ENCODE measurements around the gene LTB4R2.
"Not testable (repeated sequence)": the region's sequence is repeated elsewhere in the genome, so short reads cannot be mapped to it uniquely, and the experiment has no call there.

The LTB4R2 gene

GRCh38 chr14:24343795-24344660 is 34.1 kb downstream of the LTB4R2 start:
- no peak for TF ChIP-seq CTCF (conservative IDR thresholded peaks at IDR 0.05; ENCODE audit: low read depth)
- H3K27ac ChIP-seq = no peak overlapping the region
- ChIA-PET CTCF (interaction anchor here (1.6 kb wide), 1 partner anchor 18 kb away, joined by 8 read pairs; no protein-coding TSS in a partner anchor), POLR2A (ENCODE audit: low non-redundant PET) (no interaction called here)
- DNase-seq (ENCODE audit: low spot score) = no peak

- DNase-seq (ENCODE audit: low spot score) = no peak
- H3K27ac ChIP-seq = no peak overlapping the region
- POLR2A ChIA-PET (ENCODE audit: low non-redundant PET) = interaction anchor here (0.5 kb wide), 1 partner anchor 20 kb away, joined by 7 read pairs; no protein-coding TSS in a partner anchor
- CTCF ChIA-PET = interaction anchor here (1.0 to 2.4 kb wide), 2 partner anchors 14 to 104 kb away, joined by 3 to 10 read pairs; no protein-coding TSS in a partner anchor
- no peak for TF ChIP-seq CTCF (conservative IDR thresholded peaks at IDR 0.05; ENCODE audit: low read depth)
Observed at GRCh38 chr14:24347134-24347533, 37.2 kb downstream of the LTB4R2 start.

GRCh38 chr14:24348186-24348585 is 38.2 kb downstream of the LTB4R2 start:
- no peak for DNase-seq (ENCODE audit: low spot score)
- ChIA-PET CTCF (interaction anchor here (0.6 to 2.4 kb wide), 4 partner anchors 8 to 83 kb away, joined by 3 to 10 read pairs (median 5); no protein-coding TSS in a partner anchor), POLR2A (ENCODE audit: low non-redundant PET) (no interaction called here)
- no peak for TF ChIP-seq CTCF (conservative IDR thresholded peaks at IDR 0.05; ENCODE audit: low read depth)
- H3K27ac ChIP-seq = no peak overlapping the region

GRCh38 chr14:24349742-24350141 is 39.8 kb downstream of the LTB4R2 start:
- no peak for DNase-seq (ENCODE audit: low spot score)
- no peak overlapping the region for H3K27ac ChIP-seq
- CTCF ChIA-PET = interaction anchor here (0.6 to 1.0 kb wide), 2 partner anchors 41 to 82 kb away, joined by 3 to 4 read pairs; no protein-coding TSS in a partner anchor
- no peak for TF ChIP-seq CTCF (conservative IDR thresholded peaks at IDR 0.05; ENCODE audit: low read depth)
- POLR2A ChIA-PET (ENCODE audit: low non-redundant PET) = no interaction called here

GRCh38 chr14:24351517-24351916 is 41.6 kb downstream of the LTB4R2 start:
- no peak for TF ChIP-seq CTCF (conservative IDR thresholded peaks at IDR 0.05; ENCODE audit: low read depth)
- POLR2A ChIA-PET (ENCODE audit: low non-redundant PET) = no interaction called here
- CTCF ChIA-PET = interaction anchor here (1.0 to 1.2 kb wide), 2 partner anchors 18 to 80 kb away, joined by 3 to 4 read pairs; no protein-coding TSS in a partner anchor
- no peak for DNase-seq (ENCODE audit: low spot score)
- no peak overlapping the region for H3K27ac ChIP-seq

- ChIA-PET CTCF (no interaction called here), POLR2A (ENCODE audit: low non-redundant PET) (no interaction called here)
- no peak for DNase-seq (ENCODE audit: low spot score)
- TF ChIP-seq CTCF (conservative IDR thresholded peaks at IDR 0.05; ENCODE audit: low read depth) = no peak
- H3K27ac ChIP-seq = no peak overlapping the region
Observed at GRCh38 chr14:24353559-24354481, 43.9 kb downstream of the LTB4R2 start.

GRCh38 chr14:24354482-24354825 is 44.5 kb downstream of the LTB4R2 start:
- CTCF ChIA-PET; POLR2A ChIA-PET (ENCODE audit: low non-redundant PET); DNase-seq (ENCODE audit: low spot score); H3K27ac ChIP-seq: not testable (repeated sequence)
